ENCODE measurements around the gene CERT1. TPM values are rescaled to one million over a fixed set of nuclear protein-coding genes. Genes with fewer than 3 reads are reported as not detected.

The CERT1 gene
- polyA plus RNA-seq, 2 of the 4 experiments (the other 2 are of a cell fraction) = 19.5 to 22.5 TPM

- no peak for ATAC-seq
- 91% methylated on average over 2 of the region's 2 CpGs for whole genome bisulfite sequencing (ENCODE audit: missing lambda C conversion rate)
- no peak overlapping the region for H3K27ac ChIP-seq
- TF ChIP-seq HOXB13 (CRISPR knock-in tag; IDR thresholded peaks at IDR 0.05; ENCODE audit: low read depth) (no peak), SREBF2 (IDR thresholded peaks at IDR 0.05) (no peak), HDAC2 (IDR thresholded peaks at IDR 0.05) (no peak), CHD2 (IDR thresholded peaks at IDR 0.05; ENCODE audit: low read length, partially characterized antibody) (no peak), KDM1A (IDR thresholded peaks at IDR 0.05; ENCODE audit: low read depth) (no peak), HMGXB4 (CRISPR knock-in tag; IDR thresholded peaks at IDR 0.05; ENCODE audit: borderline replicate concordance) (no peak), BCL3 (IDR thresholded peaks at IDR 0.05) (no peak)
- DNase-seq (ENCODE audit: low read depth in 1 of 2, low spot score in 1 of 2) = no peak
- H3K4me1 ChIP-seq = peaks cover 9% of the 10 kb centered on the region; the same call in 2 of the 3 replicates
- CTCF ChIA-PET = interaction anchor here (0.7 kb wide), 1 partner anchor 20 kb away, joined by 5 read pairs; no protein-coding TSS in a partner anchor
- no peak overlapping the region for H3K4me3 ChIP-seq
- POLR2A ChIA-PET = no interaction called here
- FAIRE-seq = no peak
- H3K9me3 ChIP-seq = peaks cover 4% of the 10 kb centered on the region; the same call in 1 of the 3 replicates
- no peak overlapping the region for H3K4me2 ChIP-seq
These were observed 20.8 kb upstream of the CERT1 start for GRCh38 chr5:75532190-75532589.

- Histone ChIP-seq H3K4me2 (no peak overlapping the region), H3K4me3 (no peak overlapping the region), H3K4me1 (no peaks in the 10 kb centered on the region), H3K9me3 (peaks cover 4% of the 10 kb centered on the region; the same call in 1 of the 3 replicates), H3K27ac (no peak overlapping the region)
- FAIRE-seq = no peak
- TF ChIP-seq CTCF (IDR thresholded peaks at IDR 0.05) = no peak
- no peak for TF ChIP-seq HEYL (CRISPR knock-in tag; IDR thresholded peaks at IDR 0.05)
- TF ChIP-seq ELK1 (IDR thresholded peaks at IDR 0.05; ENCODE audit: low read depth, low read length) = no peak
- TF ChIP-seq SREBF2 (IDR thresholded peaks at IDR 0.05) = no peak
- no peak for TF ChIP-seq MAFK (IDR thresholded peaks at IDR 0.05; ENCODE audit: partially characterized antibody)
- no peak for TF ChIP-seq ZC3H11A (IDR thresholded peaks at IDR 0.05)
- no peak for TF ChIP-seq HOXA7 (CRISPR knock-in tag; IDR thresholded peaks at IDR 0.05)
- TF ChIP-seq MAZ (IDR thresholded peaks at IDR 0.05; ENCODE audit: borderline replicate concordance, low read depth, low read length) = no peak
- TF ChIP-seq ZFP36 (IDR thresholded peaks at IDR 0.05; ENCODE audit: borderline replicate concordance, partially characterized antibody) = no peak
- TF ChIP-seq REST (IDR thresholded peaks at IDR 0.05) = no peak
- TF ChIP-seq FOXS1 (CRISPR knock-in tag; IDR thresholded peaks at IDR 0.05) = no peak
- no peak for TF ChIP-seq ZSCAN20 (CRISPR knock-in tag; IDR thresholded peaks at IDR 0.05)
- TF ChIP-seq CHD2 (IDR thresholded peaks at IDR 0.05; ENCODE audit: low read length, partially characterized antibody) = no peak
- no peak for TF ChIP-seq HES2 (IDR thresholded peaks at IDR 0.05)
- no peak for TF ChIP-seq RNF2 (IDR thresholded peaks at IDR 0.05; ENCODE audit: borderline replicate concordance, low read depth)
- TF ChIP-seq JUNB (IDR thresholded peaks at IDR 0.05) = no peak
- TF ChIP-seq FOSL2 (IDR thresholded peaks at IDR 0.05) = no peak
- TF ChIP-seq FOSL2 (CRISPR knock-in tag; IDR thresholded peaks at IDR 0.05) = no peak
- no peak for DNase-seq (ENCODE audit: low read depth in 1 of 2, low spot score in 1 of 2)
- CTCF ChIA-PET = no interaction called here
- POLR2A ChIA-PET = no interaction called here
- no peak for ATAC-seq
These were observed 17.8 kb upstream of the CERT1 start for GRCh38 chr5:75529185-75529584.
